BLaER1 treated with 17β-estradiol and CSF1 and Interleukin-3, amounts not matched to agents 10 nM and 100 nM (cell line): ENCODE results near the gene ALPK1.

Source experiments
- H3K27ac ChIP-seq, 11 experiments: shearing (Covaris generic); formaldehyde crosslinking; 2 replicates each; pipeline ENCODE4 v1.8.1; 2022
- H3K27me3 ChIP-seq, 11 experiments: shearing (Covaris generic); formaldehyde crosslinking; 2 replicates each; pipeline ENCODE4 v1.8.1; 2022
- H3K36me3 ChIP-seq, 11 experiments: shearing (Covaris generic); formaldehyde crosslinking; 2 replicates each; pipeline ENCODE4 v1.8.1; 2022
- H3K4me1 ChIP-seq, 10 experiments: shearing (Covaris generic); formaldehyde crosslinking; 2 replicates each; pipeline ENCODE4 v1.8.1; 2022
- H3K4me2 ChIP-seq, 11 experiments: shearing (Covaris generic); formaldehyde crosslinking; 2 replicates each; pipeline ENCODE4 v1.8.1; 2022
- H3K4me3 ChIP-seq, 10 experiments: shearing (Covaris generic); formaldehyde crosslinking; 2 replicates each; pipeline ENCODE4 v1.8.1; 2022
- H3K9ac ChIP-seq, 11 experiments: shearing (Covaris generic); formaldehyde crosslinking; 2 replicates each; pipeline ENCODE4 v1.8.1; 2022
- H3K9me3 ChIP-seq, 11 experiments: shearing (Covaris generic); formaldehyde crosslinking; replicated peaks in 1 of 11; 2 replicates each; pipeline ENCODE4 v1.8.1; 2022
- H4K20me1 ChIP-seq, 11 experiments: shearing (Covaris generic); formaldehyde crosslinking; 2 replicates each; pipeline ENCODE4 v1.8.1; 2022
- Cebpa-rat ChIP-seq, 11 experiments: shearing (Covaris generic); IDR thresholded peaks; 2 replicates each; pipeline ENCODE4 v1.8.1; 2022

Gene ALPK1

GRCh38 chr4:112311516-112311915 is 14.3 kb downstream of the ALPK1 start:
- no peak for TF ChIP-seq Cebpa-rat (IDR thresholded peaks at IDR 0.05)
- peaks cover 0 to 63% (median 20%) of the 10 kb centered on the region in 10 experiments; a peak in 17 of 20 replicates for H3K4me1 ChIP-seq
- H4K20me1 ChIP-seq: no peaks in the 10 kb centered on the region; a peak in 1 of 22 replicates
- peak overlapping the region in 4 of 11 experiments; percentile 10 to 67 (median 28); a peak in 9 of 22 replicates for H3K27ac ChIP-seq
- H3K9ac ChIP-seq: no peak overlapping the region
- H3K4me3 ChIP-seq: no peak overlapping the region
- no peaks in the 10 kb centered on the region for H3K27me3 ChIP-seq
- peak overlapping the region in 3 of 11 experiments; percentile 5 to 17 (median 6); a peak in 1 of 22 replicates for H3K4me2 ChIP-seq
- no peaks in the 10 kb centered on the region; a peak in 1 of 22 replicates for H3K36me3 ChIP-seq
- peaks cover 0 to 21% (median 2%) of the 10 kb centered on the region in 11 experiments; a peak in 7 of 22 replicates for H3K9me3 ChIP-seq

GRCh38 chr4:112312610-112313239 is 15.6 kb downstream of the ALPK1 start:
- Histone ChIP-seq H4K20me1 (no peaks in the 10 kb centered on the region; a peak in 1 of 22 replicates), H3K27me3 (no peaks in the 10 kb centered on the region), H3K4me3 (no peak overlapping the region; a peak in 1 of 20 replicates), H3K4me1 (peaks cover 0 to 76% (median 22%) of the 10 kb centered on the region in 10 experiments; a peak in 17 of 20 replicates), H3K36me3 (no peaks in the 10 kb centered on the region; a peak in 1 of 22 replicates), H3K9me3 (peaks cover 0 to 27% (median 2%) of the 10 kb centered on the region in 11 experiments; a peak in 8 of 22 replicates), H3K9ac (peak overlapping the region in 2 of 11 experiments; percentile 11 to 29; a peak in 6 of 22 replicates), H3K27ac (peak overlapping the region in 10 of 11 experiments; percentile 16 to 77 (median 54); a peak in 16 of 22 replicates), H3K4me2 (peak overlapping the region in 10 of 11 experiments; percentile 12 to 89 (median 66); a peak in 19 of 22 replicates)
- peak in 5 of 11 experiments; percentile 10 to 74 (median 41); a peak in 3 of 22 replicates for TF ChIP-seq Cebpa-rat (IDR thresholded peaks at IDR 0.05)

- no peaks in the 10 kb centered on the region; a peak in 1 of 22 replicates for H4K20me1 ChIP-seq
- H3K9me3 ChIP-seq: peaks cover 0 to 37% (median 2%) of the 10 kb centered on the region in 11 experiments; a peak in 8 of 22 replicates
- H3K4me1 ChIP-seq: peaks cover 0 to 97% (median 23%) of the 10 kb centered on the region in 10 experiments; a peak in 17 of 20 replicates
- peak overlapping the region in 3 of 11 experiments; percentile 70 to 87 (median 72); a peak in 6 of 22 replicates for H3K27ac ChIP-seq
- peak overlapping the region in 4 of 11 experiments; percentile 16 to 89 (median 80); a peak in 8 of 22 replicates for H3K4me2 ChIP-seq
- 0 out of 20 replicates have a peak overlapping the region, but pooled peaks of 1 of the 10 experiments have one; percentile 1 for H3K4me3 ChIP-seq
- H3K36me3 ChIP-seq: peaks cover 0 to 5% (median 0%) of the 10 kb centered on the region in 11 experiments; a peak in 1 of 22 replicates
- no peak for TF ChIP-seq Cebpa-rat (IDR thresholded peaks at IDR 0.05)
- H3K27me3 ChIP-seq: no peaks in the 10 kb centered on the region
- no peak overlapping the region; a peak in 2 of 22 replicates for H3K9ac ChIP-seq
Observed at GRCh38 chr4:112315446-112315845, 18.3 kb downstream of the ALPK1 start.

GRCh38 chr4:112316360-112316759 is 19.2 kb downstream of the ALPK1 start:
- Histone ChIP-seq H3K27me3 (no peaks in the 10 kb centered on the region), H3K4me1 (peaks cover 0 to 93% (median 23%) of the 10 kb centered on the region in 10 experiments; a peak in 17 of 20 replicates), H3K27ac (peak overlapping the region in 5 of 11 experiments; percentile 57 to 87 (median 70); a peak in 10 of 22 replicates), H3K36me3 (peaks cover 0 to 5% (median 0%) of the 10 kb centered on the region in 11 experiments; a peak in 1 of 22 replicates), H3K9ac (peak overlapping the region in 3 of 11 experiments; percentile 41 to 68 (median 64); a peak in 5 of 22 replicates), H3K9me3 (peaks cover 0 to 37% (median 2%) of the 10 kb centered on the region in 11 experiments; a peak in 8 of 22 replicates), H3K4me2 (peak overlapping the region in 5 of 11 experiments; percentile 14 to 89 (median 70); a peak in 9 of 22 replicates), H4K20me1 (no peaks in the 10 kb centered on the region; a peak in 1 of 22 replicates), H3K4me3 (peak overlapping the region in 2 of 10 experiments; percentile 1 to 22; a peak in 3 of 20 replicates)
- no peak for TF ChIP-seq Cebpa-rat (IDR thresholded peaks at IDR 0.05)

GRCh38 chr4:112318239-112319142 is 21.3 kb downstream of the ALPK1 start:
- peaks cover 0 to 14% (median 0%) of the 10 kb centered on the region in 11 experiments; a peak in 1 of 22 replicates for H4K20me1 ChIP-seq
- H3K4me1 ChIP-seq: peaks cover 0 to 83% (median 11%) of the 10 kb centered on the region in 10 experiments; a peak in 11 of 20 replicates
- no peak overlapping the region for H3K9ac ChIP-seq
- peak overlapping the region in 3 of 11 experiments; percentile 18 to 89 (median 75); a peak in 6 of 22 replicates for H3K4me2 ChIP-seq
- peaks cover 0 to 5% (median 0%) of the 10 kb centered on the region in 11 experiments; a peak in 1 of 22 replicates for H3K36me3 ChIP-seq
- no peaks in the 10 kb centered on the region for H3K27me3 ChIP-seq
- TF ChIP-seq Cebpa-rat (IDR thresholded peaks at IDR 0.05): no peak
- no peak overlapping the region for H3K4me3 ChIP-seq
- no peak overlapping the region for H3K27ac ChIP-seq
- peaks cover 0 to 32% (median 0%) of the 10 kb centered on the region in 11 experiments; a peak in 6 of 22 replicates for H3K9me3 ChIP-seq

GRCh38 chr4:112321776-112322684 is 24.9 kb downstream of the ALPK1 start:
- no peak overlapping the region for H3K9ac ChIP-seq
- peaks cover 0 to 32% (median 0%) of the 10 kb centered on the region in 11 experiments; a peak in 2 of 22 replicates for H4K20me1 ChIP-seq
- H3K27me3 ChIP-seq: no peaks in the 10 kb centered on the region
- TF ChIP-seq Cebpa-rat (IDR thresholded peaks at IDR 0.05): no peak
- peaks cover 0 to 47% (median 0%) of the 10 kb centered on the region in 10 experiments; a peak in 6 of 20 replicates for H3K4me1 ChIP-seq
- H3K36me3 ChIP-seq: peaks cover 0 to 35% (median 0%) of the 10 kb centered on the region in 11 experiments; a peak in 4 of 22 replicates
- H3K27ac ChIP-seq: no peak overlapping the region
- H3K4me3 ChIP-seq: no peak overlapping the region
- peaks cover 0 to 16% (median 0%) of the 10 kb centered on the region in 11 experiments; a peak in 2 of 22 replicates for H3K9me3 ChIP-seq
- H3K4me2 ChIP-seq: peak overlapping the region in 2 of 11 experiments; percentile 30 to 57; a peak in 2 of 22 replicates

GRCh38 chr4:112322866-112323265 is 25.7 kb downstream of the ALPK1 start:
- Histone ChIP-seq H3K27ac (no peak overlapping the region), H3K4me1 (peaks cover 0 to 45% (median 0%) of the 10 kb centered on the region in 10 experiments; a peak in 6 of 20 replicates), H3K27me3 (no peaks in the 10 kb centered on the region), H3K4me2 (no peak overlapping the region), H3K9ac (no peak overlapping the region), H3K36me3 (peaks cover 0 to 40% (median 0%) of the 10 kb centered on the region in 11 experiments; a peak in 4 of 22 replicates), H4K20me1 (peaks cover 0 to 38% (median 0%) of the 10 kb centered on the region in 11 experiments; a peak in 2 of 22 replicates), H3K4me3 (no peak overlapping the region), H3K9me3 (peaks cover 0 to 9% (median 0%) of the 10 kb centered on the region in 11 experiments; a peak in 2 of 22 replicates)
- no peak for TF ChIP-seq Cebpa-rat (IDR thresholded peaks at IDR 0.05)
